ENCODE measurements around the gene RABAC1. TPM values are rescaled to one million over a fixed set of nuclear protein-coding genes. Genes with fewer than 3 reads are reported as not detected.

The RABAC1 gene
- total and polyA plus RNA-seq, 2 experiments from 2014 or later, result 151 to 206 TPM

GRCh38 chr19:41930926-41931592 is 28.1 kb downstream of the RABAC1 start:
- peaks cover 100% of the 10 kb centered on the region for H3K27me3 ChIP-seq (ENCODE audit: insufficient read depth)
- H3K79me2 ChIP-seq (replicated peaks; ENCODE audit: insufficient read depth), result no peaks in the 10 kb centered on the region
- no peak overlapping the region for H3K27ac Mint-ChIP-seq
- peaks cover 21% of the 10 kb centered on the region for H4K20me1 ChIP-seq (replicated peaks; ENCODE audit: insufficient read depth)
- peaks cover 71% of the 10 kb centered on the region for H3K27me3 Mint-ChIP-seq (ENCODE audit: insufficient read depth, low read depth, poor library complexity)
- H3K4me1 ChIP-seq (ENCODE audit: insufficient read depth), result peaks cover 23% of the 10 kb centered on the region
- H3K4me2 ChIP-seq, result peak overlapping the region; percentile 65
- ATAC-seq (peak; percentile 65), DNase-seq (ENCODE audit: low spot score) (peak; percentile 87)
- no peak overlapping the region for H2AFZ ChIP-seq
- H3K36me3 ChIP-seq (ENCODE audit: insufficient read depth), result no peaks in the 10 kb centered on the region
- TF ChIP-seq ZNF462 (CRISPR knock-in tag; IDR thresholded peaks at IDR 0.05), result no peak
- peak; percentile 84 for TF ChIP-seq NANOG (IDR thresholded peaks at IDR 0.05; ENCODE audit: borderline replicate concordance)
- peak; percentile 69 to 70 for TF ChIP-seq CTCF (conservative IDR thresholded peaks at IDR 0.05; ENCODE audit: low read depth in 2 of 2)
- peaks cover 22% of the 10 kb centered on the region for H3F3A ChIP-seq (replicated peaks; ENCODE audit: low read depth)
- H3K4me3 Mint-ChIP-seq, result no peak overlapping the region; the same call in 2 of the 3 replicates
- no peaks in the 10 kb centered on the region for H3K36me3 Mint-ChIP-seq (ENCODE audit: low read depth)
- H3K9me3 Mint-ChIP-seq, result no peaks in the 10 kb centered on the region; the same call in 1 of the 3 replicates
- no peak overlapping the region for H3K27ac ChIP-seq (ENCODE audit: low read depth)
- H3K9me2 ChIP-seq (ENCODE audit: insufficient read depth), result no peaks in the 10 kb centered on the region
- H3K4me1 Mint-ChIP-seq, result peaks cover 42% of the 10 kb centered on the region
- H3K4me3 ChIP-seq, result peak overlapping the region; percentile 28; the same call in 1 of the 2 replicates
